HG02571 (cell line): ENCODE results near the gene SLC35A2.
A peak's percentile ranks its signal among the peaks of the same experiment; 100 is the strongest.

Experiments used
- ATAC-seq: cut with Tn5 transposase; IDR thresholded peaks from one replicate; pipeline ENCODE4 v1.9.1; 2021; ENCODE audit warnings: mild to moderate bottlenecking, moderate library complexity; ENCODE audit not compliant: unreplicated experiment

Gene SLC35A2

GRCh38 chrX:48911412-48912182 is at the start of gene SLC35A2:
Gene SLC35A2 (minus strand): TSS chrX:48911646. CDS start chrX:48911636, 10 bp downstream.
- ATAC-seq = peak; percentile 61

- ATAC-seq = no peak
These were observed 48.8 kb upstream of the SLC35A2 start for GRCh38 chrX:48960291-48960690.

- ATAC-seq = no peak
These were observed 47.2 kb upstream of the SLC35A2 start for GRCh38 chrX:48958635-48959094.

- peak; percentile 76 for ATAC-seq
These were observed 46.6 kb upstream of the SLC35A2 start for GRCh38 chrX:48957827-48958634.

- peak; percentile 33 for ATAC-seq
These were observed 46.0 kb upstream of the SLC35A2 start, which contains the start of gene OTUD5 for GRCh38 chrX:48957477-48957826. Gene OTUD5 (minus strand): TSS chrX:48957607. CDS start chrX:48957570, 37 bp downstream.

GRCh38 chrX:48956728-48957414 is 45.4 kb upstream of the SLC35A2 start:
- peak; percentile 2 for ATAC-seq

GRCh38 chrX:48948589-48948988 is 37.1 kb upstream of the SLC35A2 start:
- no peak for ATAC-seq

GRCh38 chrX:48945517-48946348 is 34.3 kb upstream of the SLC35A2 start:
- ATAC-seq = no peak

GRCh38 chrX:48942895-48943294 is 31.4 kb upstream of the SLC35A2 start:
- ATAC-seq = no peak

GRCh38 chrX:48940404-48940955 is 29.0 kb upstream of the SLC35A2 start:
- ATAC-seq = no peak

- ATAC-seq = no peak
These were observed 28.2 kb upstream of the SLC35A2 start for GRCh38 chrX:48939524-48940228.

GRCh38 chrX:48938721-48939425 is 27.4 kb upstream of the SLC35A2 start:
- ATAC-seq = peak; percentile 52

- peak; percentile 50 for ATAC-seq
These were observed 25.8 kb upstream of the SLC35A2 start for GRCh38 chrX:48937054-48937907.

- peak; percentile 2 for ATAC-seq
These were observed 25.1 kb upstream of the SLC35A2 start for GRCh38 chrX:48936429-48937053.

GRCh38 chrX:48935301-48935670 is 23.8 kb upstream of the SLC35A2 start:
- no peak for ATAC-seq

- no peak for ATAC-seq
These were observed 23.3 kb upstream of the SLC35A2 start for GRCh38 chrX:48934581-48935300.

GRCh38 chrX:48933757-48934156 is 22.3 kb upstream of the SLC35A2 start:
- ATAC-seq = no peak
